Uterus (tissue), 2 donors: ENCODE measurements around the gene GLOD5.

Experiments
- POLR2A ChIP-seq, 2 donors: fragments of 450-650 bp; IDR thresholded peaks; one replicate each; pipeline ENCODE4 v1.6.1; 2016; ENCODE audit warnings: antibody characterized with exemption in 2 of 2, mild to moderate bottlenecking in 1 of 2, moderate library complexity in 1 of 2
- TF ChIP-seq, protein P1 (sequence below), 4 experiments: fragments of 200-600 bp in 2 of 4; fragments of 450-650 bp in 2 of 4; sonication (generic) in 2 of 4; IDR thresholded peaks; one replicate each; pipeline ENCODE4 v1.5.1; 2016 to 2019; ENCODE audit warnings: antibody characterized with exemption in 4 of 4, mild to moderate bottlenecking in 2 of 4, moderate library complexity in 1 of 4

DNA sequence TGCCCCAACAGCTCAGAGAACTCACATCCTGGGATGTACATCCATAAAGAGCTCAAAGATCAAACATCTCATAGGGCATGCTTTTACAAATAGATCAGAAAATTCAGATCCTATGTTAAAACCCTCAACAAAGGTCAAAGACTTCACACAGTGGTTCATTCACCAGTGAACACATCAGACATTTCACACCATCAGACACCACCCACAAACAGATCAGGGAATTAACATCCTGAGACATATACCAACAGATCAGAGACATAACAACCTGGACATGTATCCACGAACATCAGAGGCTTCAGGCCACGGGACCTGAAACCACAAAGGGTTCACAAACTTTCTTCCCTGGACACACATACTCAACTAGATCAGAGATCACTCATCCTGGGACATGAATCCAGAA lies 41.6 kb upstream of the GLOD5 start:
- TF ChIP-seq, protein P1, sequence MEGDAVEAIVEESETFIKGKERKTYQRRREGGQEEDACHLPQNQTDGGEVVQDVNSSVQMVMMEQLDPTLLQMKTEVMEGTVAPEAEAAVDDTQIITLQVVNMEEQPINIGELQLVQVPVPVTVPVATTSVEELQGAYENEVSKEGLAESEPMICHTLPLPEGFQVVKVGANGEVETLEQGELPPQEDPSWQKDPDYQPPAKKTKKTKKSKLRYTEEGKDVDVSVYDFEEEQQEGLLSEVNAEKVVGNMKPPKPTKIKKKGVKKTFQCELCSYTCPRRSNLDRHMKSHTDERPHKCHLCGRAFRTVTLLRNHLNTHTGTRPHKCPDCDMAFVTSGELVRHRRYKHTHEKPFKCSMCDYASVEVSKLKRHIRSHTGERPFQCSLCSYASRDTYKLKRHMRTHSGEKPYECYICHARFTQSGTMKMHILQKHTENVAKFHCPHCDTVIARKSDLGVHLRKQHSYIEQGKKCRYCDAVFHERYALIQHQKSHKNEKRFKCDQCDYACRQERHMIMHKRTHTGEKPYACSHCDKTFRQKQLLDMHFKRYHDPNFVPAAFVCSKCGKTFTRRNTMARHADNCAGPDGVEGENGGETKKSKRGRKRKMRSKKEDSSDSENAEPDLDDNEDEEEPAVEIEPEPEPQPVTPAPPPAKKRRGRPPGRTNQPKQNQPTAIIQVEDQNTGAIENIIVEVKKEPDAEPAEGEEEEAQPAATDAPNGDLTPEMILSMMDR (IDR thresholded peaks at IDR 0.05): no peak
- TF ChIP-seq POLR2A (IDR thresholded peaks at IDR 0.05): no peak
